K562 (cell line): ENCODE results near the gene PKHD1. TPM values are rescaled to one million over a fixed set of nuclear protein-coding genes. Genes with fewer than 3 reads are reported as not detected.

Source experiments
- ATAC-seq: fragments of 200-7000 bp; cut with Tn5 transposase; 3 replicates; pipeline ENCODE4 v1.9.1; 2020; ENCODE audit warnings: moderate library complexity
- BruUV-seq: library from RNA; stranded (reverse); fragments of 400-500 nt; replicated peaks from 2 replicates; lab custom pipeline; 2021; lab: Mats Ljungman, UMichigan
- CTCF ChIA-PET: fragments of 300-600 bp; formaldehyde crosslinking; extraction: SDS; loops from one replicate; lab custom pipeline; 2021; ENCODE audit warnings: low intra/inter-chr PET ratio; lab: Yijun Ruan, JAX
- POLR2A ChIA-PET: fragments of 300-600, 350-650 bp; sonication (Branson Sonifier 250); formaldehyde crosslinking; extraction: SDS; loops from one replicate; lab custom pipeline; 2021; ENCODE audit warnings: antibody characterized with exemption, inconsistent platforms; lab: Yijun Ruan, JAX
- DNase-seq, 4 experiments: peaks; one replicate each; pipeline versions ENCODE4 v3.0.0 to v3.0.0-alpha.2; 2011 to 2018; ENCODE audit warnings: low spot score in 3 of 4, mixed read lengths in 3 of 4; ENCODE audit errors: extremely low read depth in 1 of 4
- FAIRE-seq: peaks from 2 replicates; lab custom pipeline; 2011; peaks lifted over from hg19 to GRCh38; lab: Jason Lieb, UNC
- H2AFZ ChIP-seq: 2 replicates; pipeline ENCODE4 v1.6.0; 2011; ENCODE audit warnings: low read depth, low read length, control low read depth, inconsistent platforms
- H3K27ac ChIP-seq: fragments of 200-600 bp; 3 replicates; pipeline ENCODE4 v1.8.0; 2011; ENCODE audit warnings: low read depth, mild to moderate bottlenecking, control low read depth, inconsistent platforms, low read length, moderate library complexity, mixed read lengths; ENCODE audit errors: extremely low read depth
- H3K27me3 ChIP-seq, 2 experiments: fragments of 300-600 bp in 1 of 2; 2 replicates in 1 of 2; 3 replicates in 1 of 2; pipeline versions ENCODE4 v1.6.0 to v1.8.0; 2011; ENCODE audit warnings: inconsistent platforms in 2 of 2, low read length in 2 of 2, mild to moderate bottlenecking in 1 of 2, mixed read lengths in 1 of 2, moderate library complexity in 1 of 2; ENCODE audit not compliant: control insufficient read depth in 2 of 2, insufficient read depth in 2 of 2
- H3K36me3 ChIP-seq: fragments of 300-600 bp; 3 replicates; pipeline ENCODE4 v1.8.0; 2011; ENCODE audit warnings: mild to moderate bottlenecking, low read length, inconsistent platforms; ENCODE audit not compliant: control insufficient read depth, insufficient read depth
- H3K4me1 ChIP-seq, 2 experiments: fragments of 200-600 bp in 1 of 2; replicated peaks in 1 of 2; 2 replicates in 1 of 2; 3 replicates in 1 of 2; pipeline versions ENCODE4 v1.5.1 to v1.8.0; 2011; ENCODE audit warnings: inconsistent platforms in 2 of 2, low read length in 2 of 2, mild to moderate bottlenecking in 1 of 2, mixed read lengths in 1 of 2, moderate library complexity in 1 of 2; ENCODE audit not compliant: control insufficient read depth in 2 of 2, insufficient read depth in 2 of 2
- H3K4me2 ChIP-seq: 2 replicates; pipeline ENCODE4 v1.6.1; 2011; ENCODE audit warnings: low read length, control low read depth, inconsistent platforms, mixed read lengths; ENCODE audit not compliant: insufficient read depth
- H3K4me3 ChIP-seq: fragments of 200-600 bp; sonication (generic), shearing (Covaris generic); 2 replicates; pipeline ENCODE4 v1.5.1; 2016; ENCODE audit warnings: control low read depth, inconsistent platforms
- H3K79me2 ChIP-seq: fragments of 200-600 bp; 3 replicates; pipeline ENCODE4 v1.8.0; 2011; ENCODE audit warnings: low read length, inconsistent platforms; ENCODE audit not compliant: control insufficient read depth, insufficient read depth
- H3K9ac ChIP-seq, 2 experiments: 2 replicates each; pipeline versions ENCODE4 v1.6.0 to v1.6.1; 2011; ENCODE audit warnings: low read depth in 2 of 2, low read length in 2 of 2, control low read depth in 1 of 2, inconsistent platforms in 1 of 2, mild to moderate bottlenecking in 1 of 2, mixed read lengths in 1 of 2; ENCODE audit not compliant: insufficient read depth in 1 of 2
- H3K9me1 ChIP-seq: one replicate; pipeline ENCODE4 v1.6.0; 2011; ENCODE audit warnings: inconsistent platforms, mild to moderate bottlenecking, low read length, moderate library complexity; ENCODE audit not compliant: control insufficient read depth, insufficient read depth
- H3K9me3 ChIP-seq: replicated peaks from 2 replicates; pipeline ENCODE4 v1.5.1; 2011; ENCODE audit warnings: low read depth, low read length, inconsistent platforms; ENCODE audit not compliant: control insufficient read depth, insufficient read depth
- H4K20me1 ChIP-seq: replicated peaks from 2 replicates; pipeline ENCODE4 v1.6.1; 2011; ENCODE audit warnings: low read length, inconsistent platforms, mixed read lengths; ENCODE audit not compliant: control insufficient read depth, insufficient read depth
- ATF7 ChIP-seq: fragments of 450-650 bp; IDR thresholded peaks from 2 replicates; pipeline ENCODE4 v1.7.1; 2014; ENCODE audit warnings: mild to moderate bottlenecking, moderate library complexity
- CBFA2T3 ChIP-seq: fragments of 450-650 bp; IDR thresholded peaks from 2 replicates; pipeline ENCODE4 v1.6.1; 2017
- CEBPB ChIP-seq: fragments of 450-650 bp; IDR thresholded peaks from 2 replicates; pipeline ENCODE4 v1.6.1; 2016; ENCODE audit warnings: missing genetic modification characterization, missing compliant biosample characterization
- CEBPG ChIP-seq, 3 experiments: fragments of 200-800 bp in 1 of 3; sonication (Bioruptor generic) in 1 of 3; sonication (generic) in 1 of 3; formaldehyde crosslinking in 1 of 3; IDR thresholded peaks in 2 of 3; conservative IDR thresholded peaks in 1 of 3; 2 replicates each; pipeline versions ENCODE4 v1.6.1 to v1.8.0; 2016 to 2022; ENCODE audit warnings: missing compliant biosample characterization in 2 of 3, missing genetic modification characterization in 2 of 3, mild to moderate bottlenecking in 1 of 3, missing genetic modification reagents in 1 of 3
- EZH2 ChIP-seq: IDR thresholded peaks from 2 replicates; pipeline ENCODE4 v1.6.1; 2012; ENCODE audit warnings: low read depth, mild to moderate bottlenecking, inconsistent platforms, low read length, borderline replicate concordance
- HOMEZ ChIP-seq: fragments of 250-450 bp; sonication (Bioruptor Pico); IDR thresholded peaks from 2 replicates; pipeline ENCODE4 v1.4.0; 2020; ENCODE audit warnings: mild to moderate bottlenecking, moderate library complexity
- POLR2H ChIP-seq: IDR thresholded peaks from 2 replicates; pipeline ENCODE4 v1.6.1; 2016; ENCODE audit warnings: missing genetic modification characterization, low read depth, mild to moderate bottlenecking, control low read depth, missing compliant biosample characterization, moderate library complexity
- ZNF384 ChIP-seq: IDR thresholded peaks from 2 replicates; pipeline ENCODE4 v1.6.1; 2012; ENCODE audit warnings: low read depth, low read length, improper control_type of control experiment
- WGBS: fragments of 100-300 bp; shearing (Covaris generic); methylation state at CpG from one replicate; pipeline ENCODE4 v1.1.6; 2016; ENCODE audit warnings: low coverage, mixed read lengths; ENCODE audit not compliant: insufficient coverage; ENCODE audit errors: missing lambda C conversion rate; 5-methylcytosine and 5-hydroxymethylcytosine counted together
- in situ Hi-C: fragments of 300-500 bp; cut with MboI; formaldehyde crosslinking; loops from 4 replicates; pipeline ENCODE4 v1.15.0; 2018; ENCODE audit warnings: inconsistent platforms, mixed read lengths
- intact Hi-C: fragments of 100-400 bp; cut with micrococcal nuclease; formaldehyde crosslinking; loops from 2 replicates; pipeline ENCODE4 v1.14.2; 2022
- polyA plus RNA-seq, 8 experiments: library from polyadenylated mRNA; depleted of rRNA in 4 of 8; stranded (reverse) in 5 of 8; unstranded in 3 of 8; fragments of >200 nt; fragmentation: Nextera tagmentation in 2 of 8; fragmentation: Illumina TruSeq in 1 of 8; extraction: Ambion mirVana in 2 of 8; extraction: Trizol in 1 of 8; gene quantifications; 2 replicates each; pipeline versions ENCODE4 v1.2.1 to v1.2.3, GENCODE V29; 2011 to 2014; ENCODE audit warnings: inconsistent platforms in 1 of 8, missing spikeins in 1 of 8
- total RNA-seq, 7 experiments: library from RNA; depleted of rRNA in 6 of 7; stranded (reverse); fragments of >200 nt in 6 of 7; fragmentation: Illumina TruSeq in 2 of 7; extraction: Trizol in 2 of 7; gene quantifications; 2 replicates each; pipeline versions ENCODE4 v1.2.1 to v1.2.3, GENCODE V29; 2011 to 2021; ENCODE audit warnings: low replicate concordance in 1 of 7
- TF ChIP-seq, protein P1 (sequence below), 2 experiments: IDR thresholded peaks; 2 replicates each; pipeline ENCODE4 v1.6.1; 2011; ENCODE audit warnings: borderline replicate concordance in 1 of 2, control low read depth in 1 of 2, low read depth in 1 of 2, low read length in 1 of 2, mild to moderate bottlenecking in 1 of 2, mixed read lengths in 1 of 2, moderate library complexity in 1 of 2; ENCODE audit not compliant: insufficient read depth in 1 of 2, insufficient read length in 1 of 2, poor library complexity in 1 of 2, severe bottlenecking in 1 of 2; ENCODE audit errors: extremely low read depth in 1 of 2

PKHD1 gene
- total and polyA plus RNA-seq, 9 of the 15 experiments (the other 6 are each of a cell fraction or from before 2014, with no cell fraction given), result 0.01 to 0.04 (median 0.01) TPM; not detected in 6

- Histone ChIP-seq H3K36me3 (no peaks in the 10 kb centered on the region), H3K4me1 (no peaks in the 10 kb centered on the region), H3K27me3 (no peaks in the 10 kb centered on the region), H3K27ac (no peak overlapping the region), H2AFZ (no peak overlapping the region), H4K20me1 (no peaks in the 10 kb centered on the region), H3K4me3 (no peak overlapping the region), H3K4me2 (no peak overlapping the region)
- ChIA-PET POLR2A (interaction anchor here (0.7 to 1.4 kb wide), 3 partner anchors 12 to 28 kb away, joined by 3 to 7 read pairs (median 4); no protein-coding TSS in a partner anchor), CTCF (no interaction called here)
- BruUV-seq, result no TSS peak
- in situ Hi-C loops, result no loop called here
- intact Hi-C loops, result no loop called here
- DNase-seq (no peak), FAIRE-seq (no peak)
- WGBS, result 2% methylated on average over 3 of the region's 3 CpGs
- TF ChIP-seq ATF7 (no peak), EZH2 (no peak), POLR2H (no peak), CBFA2T3 (no peak), CEBPG (CRISPR knock-in tag; IDR thresholded peaks at IDR 0.05) (no peak), CEBPG (tag; conservative IDR thresholded peaks at IDR 0.05 in 1 of 2, IDR thresholded peaks at IDR 0.05 in 1 of 2) (no peak), HOMEZ (CRISPR knock-in tag) (no peak), ZNF384 (no peak), CEBPB (no peak)
- TF ChIP-seq, protein P1, sequence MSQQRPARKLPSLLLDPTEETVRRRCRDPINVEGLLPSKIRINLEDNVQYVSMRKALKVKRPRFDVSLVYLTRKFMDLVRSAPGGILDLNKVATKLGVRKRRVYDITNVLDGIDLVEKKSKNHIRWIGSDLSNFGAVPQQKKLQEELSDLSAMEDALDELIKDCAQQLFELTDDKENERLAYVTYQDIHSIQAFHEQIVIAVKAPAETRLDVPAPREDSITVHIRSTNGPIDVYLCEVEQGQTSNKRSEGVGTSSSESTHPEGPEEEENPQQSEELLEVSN (IDR thresholded peaks at IDR 0.05; ENCODE audit: borderline replicate concordance in 1 of 2, extremely low read depth in 1 of 2, insufficient read depth in 1 of 2, insufficient read length in 1 of 2, low read depth in 1 of 2, low read length in 1 of 2, poor library complexity in 1 of 2, severe bottlenecking in 1 of 2), result no peak
- TF ChIP-seq, all 486 proteins: peak for 0
- H3K9me3 ChIP-seq, result no peaks in the 10 kb centered on the region
- H3K79me2 ChIP-seq, result no peaks in the 10 kb centered on the region
- H3K9me1 ChIP-seq, result no peaks in the 10 kb centered on the region
- no peak overlapping the region for H3K9ac ChIP-seq
- no peak for ATAC-seq
Observed at GRCh38 chr6:51992876-51993275, 94.5 kb downstream of the PKHD1 start.
